ENCODE results near the gene CNTNAP3B.
"Not testable (repeated sequence)": the region's sequence is repeated elsewhere in the genome, so short reads cannot be mapped to it uniquely, and the experiment has no call there.

The CNTNAP3B gene

DNA sequence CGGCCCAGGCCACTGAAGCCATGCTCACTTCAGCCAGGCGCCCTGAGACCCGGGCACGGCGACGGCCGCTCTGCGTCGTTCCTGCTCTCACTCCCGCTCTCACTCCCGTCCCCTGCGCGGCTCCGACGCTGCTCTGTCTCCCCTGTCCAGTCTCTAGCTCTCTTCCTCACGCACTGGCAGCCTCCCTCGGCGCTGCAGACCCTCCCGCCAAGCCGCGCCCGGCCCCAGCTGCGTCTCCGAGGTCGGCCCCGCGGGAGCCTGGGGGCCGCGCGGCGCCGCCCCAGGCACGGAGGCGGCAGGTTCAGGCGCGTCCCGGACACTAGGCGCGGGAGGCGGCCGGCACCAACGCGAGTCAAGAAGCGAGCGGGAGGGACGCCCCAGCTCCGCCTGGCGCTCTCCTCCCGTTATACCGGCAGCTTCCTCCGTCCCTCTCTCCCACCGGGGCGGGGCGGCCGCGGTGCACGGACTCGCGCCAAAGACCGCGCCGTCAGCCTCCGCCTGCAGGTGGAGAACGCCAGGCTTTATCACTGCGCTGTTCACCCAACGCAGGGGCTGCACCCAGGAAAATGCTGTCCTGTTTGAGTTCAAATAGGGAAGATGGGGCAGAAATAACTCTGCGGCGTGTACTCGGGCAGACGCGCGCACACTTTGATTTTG is at the start of gene CNTNAP3B:
CNTNAP3B (minus strand) TSS at position 354 of the 657 bp plus-strand sequence; CDS start at position 22, 332 bp downstream.
- not testable (repeated sequence) for DNase-seq (ENCODE audit: low read depth)

DNA sequence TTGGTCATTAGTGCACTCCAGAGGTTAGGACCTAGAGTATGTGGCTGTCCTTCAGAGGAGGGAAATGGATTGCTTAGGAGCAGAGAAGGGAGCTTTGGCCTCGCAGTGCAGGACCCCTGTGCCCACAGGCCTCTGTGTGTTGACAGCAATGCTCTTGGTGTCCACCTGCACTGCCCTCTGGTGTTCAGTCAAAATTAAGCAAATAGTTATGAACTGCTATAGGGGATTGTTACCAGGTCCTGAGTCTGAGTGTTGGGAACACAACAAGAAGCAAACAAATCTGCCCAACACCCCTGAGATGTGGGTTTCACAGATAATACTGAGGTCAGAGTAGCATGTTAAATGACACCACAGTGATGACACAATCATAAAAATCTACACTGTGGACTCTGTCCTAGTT is 31.1 kb upstream of the CNTNAP3B start:
- not testable (repeated sequence) for DNase-seq (ENCODE audit: low read depth)

DNA sequence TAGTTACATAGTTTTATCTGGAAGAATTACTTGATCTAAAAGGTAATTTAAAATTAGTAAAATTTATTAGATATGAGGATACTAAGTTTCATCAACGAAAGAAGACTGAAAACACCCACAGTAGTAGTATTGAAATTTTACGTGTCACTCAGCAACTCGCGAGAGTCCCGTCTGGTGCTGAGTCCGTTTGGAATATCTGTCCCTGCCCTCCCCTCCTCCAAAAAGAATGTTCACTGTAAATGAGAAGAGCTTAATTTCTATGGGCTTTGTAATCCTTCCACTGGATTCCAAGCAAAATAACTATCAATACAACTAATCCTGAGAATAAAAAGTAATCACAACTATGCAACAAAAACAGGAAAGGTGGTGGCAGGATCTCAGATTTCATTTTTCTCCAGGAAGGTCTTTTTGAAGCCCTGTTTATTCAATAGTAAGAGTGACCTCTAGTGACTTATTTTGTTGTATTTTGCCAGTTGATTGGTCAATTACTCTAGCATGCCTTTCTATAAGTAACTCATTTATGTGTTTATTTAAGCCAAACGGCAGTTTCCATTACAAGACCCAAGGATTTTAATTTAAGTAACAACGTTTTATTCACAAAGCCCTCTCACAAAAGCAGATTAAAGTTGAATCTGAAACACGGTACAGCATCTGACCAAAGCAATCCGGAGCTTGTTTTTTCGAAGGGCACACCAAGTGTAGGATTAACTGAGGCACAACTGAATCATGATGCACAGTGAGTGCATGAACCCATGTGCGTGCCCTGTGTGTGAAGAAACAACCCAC is 2.0 kb downstream of the CNTNAP3B start:
- not testable (repeated sequence) for DNase-seq (ENCODE audit: low read depth)

DNA sequence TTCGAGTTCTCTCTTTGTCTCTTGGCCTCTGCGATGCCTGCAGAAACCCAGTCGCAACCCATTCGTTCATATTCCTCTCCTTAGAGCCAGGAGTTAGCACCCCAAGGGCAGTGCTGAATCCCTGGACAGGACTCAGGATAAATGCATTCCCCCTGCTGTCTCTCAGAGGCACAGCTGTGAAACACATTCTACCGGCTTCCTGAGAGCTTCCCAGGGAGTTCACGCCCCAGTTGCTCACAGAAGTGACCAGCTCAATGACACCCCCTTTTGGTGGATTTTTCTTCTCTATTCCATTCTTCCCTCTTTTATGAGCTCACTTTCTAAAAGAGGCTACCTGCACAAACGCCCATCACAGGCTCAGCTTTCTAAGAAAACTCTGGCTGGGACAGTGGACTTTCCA is 8.2 kb downstream of the CNTNAP3B start:
- DNase-seq (ENCODE audit: low read depth): not testable (repeated sequence)

DNA sequence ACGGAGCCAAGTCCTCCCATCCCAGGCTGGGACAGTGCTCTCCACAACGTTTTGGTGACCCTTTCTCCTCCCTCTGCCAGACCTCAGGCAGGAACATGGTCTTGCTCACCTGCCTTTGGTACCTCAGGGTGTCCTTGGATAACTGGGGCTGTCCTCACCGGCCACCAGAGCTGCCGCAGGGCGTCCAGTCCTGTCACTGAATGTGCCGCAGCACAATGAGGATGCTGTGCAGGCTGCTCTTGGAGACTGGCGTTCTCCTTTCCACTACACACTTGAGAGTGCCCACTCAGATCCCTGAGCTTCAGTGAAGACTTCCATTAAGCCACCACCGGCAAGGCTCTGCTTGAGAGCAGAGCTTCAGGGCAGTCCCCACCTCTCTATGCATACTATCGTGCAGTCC is 33.3 kb downstream of the CNTNAP3B start:
- DNase-seq (ENCODE audit: low read depth): not testable (repeated sequence)

DNA sequence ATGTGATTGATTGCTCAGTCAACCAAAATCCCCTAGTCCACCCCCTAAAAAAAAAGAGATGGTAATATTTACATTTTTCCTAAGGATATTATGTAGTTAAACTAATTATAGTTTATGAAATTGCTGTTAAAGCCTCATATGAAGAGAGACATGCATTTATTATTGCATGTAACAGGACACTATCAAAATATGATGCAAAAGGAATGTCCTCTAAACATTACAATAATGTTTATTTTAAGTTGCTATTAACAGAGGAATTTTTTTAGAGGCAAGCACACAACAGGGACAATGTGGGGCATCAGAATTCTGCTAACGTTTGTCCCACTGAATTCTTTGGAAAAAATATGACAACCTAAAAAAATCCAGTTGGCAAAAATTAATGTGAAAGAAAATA is 44.7 kb downstream of the CNTNAP3B start:
- DNase-seq (ENCODE audit: low read depth): not testable (repeated sequence)

DNA sequence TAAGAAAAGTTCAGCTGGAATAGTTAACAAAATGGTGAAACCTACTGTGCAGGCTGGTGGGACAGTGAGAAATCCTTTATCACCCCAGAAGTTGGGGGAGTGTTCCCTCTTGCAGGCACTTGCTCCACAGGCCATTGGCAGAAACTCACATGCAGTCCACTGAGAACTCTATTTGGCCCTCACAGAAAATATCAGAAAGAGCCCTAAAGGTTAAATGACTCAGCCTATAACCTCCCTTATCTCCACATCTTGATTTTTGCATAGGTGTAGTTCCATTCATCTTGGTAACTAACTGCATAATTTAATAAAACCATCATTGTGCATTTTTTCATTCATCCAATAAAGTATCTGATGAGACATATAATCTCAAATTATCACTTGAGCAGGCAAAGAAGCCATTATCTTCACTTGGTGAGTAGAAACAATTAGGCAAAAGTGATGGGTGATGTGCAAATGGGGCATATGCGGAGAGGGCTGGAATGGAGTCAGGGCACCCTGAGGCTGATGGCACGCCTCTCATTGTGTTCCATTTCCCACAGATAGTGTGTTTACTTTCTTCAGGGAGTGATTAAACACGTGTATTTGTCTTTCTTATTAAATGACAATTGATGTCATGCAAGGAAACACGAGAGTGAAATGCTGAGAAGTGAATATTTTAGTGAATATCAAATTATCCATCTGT is 45.2 kb downstream of the CNTNAP3B start:
- DNase-seq (ENCODE audit: low read depth): not testable (repeated sequence)

DNA sequence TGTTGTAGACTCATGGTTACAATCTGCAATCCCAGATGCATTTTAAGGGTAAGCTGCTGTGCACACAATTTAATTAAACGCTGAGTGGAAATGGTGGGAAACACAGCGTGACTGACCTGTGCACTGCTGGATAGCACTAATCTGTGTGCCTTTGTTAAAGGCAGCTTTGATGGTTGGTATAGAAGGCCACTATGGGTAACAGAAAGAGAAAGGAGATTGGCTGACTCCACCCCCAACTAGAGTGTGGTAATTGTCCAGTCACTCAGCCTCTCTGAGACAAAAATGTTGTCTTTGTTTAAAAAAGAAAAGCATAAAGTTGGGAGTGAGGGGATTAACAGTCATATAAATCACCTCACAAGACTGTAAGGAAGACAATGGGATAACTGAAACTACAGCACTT is 48.9 kb downstream of the CNTNAP3B start:
- DNase-seq (ENCODE audit: low read depth): not testable (repeated sequence)

DNA sequence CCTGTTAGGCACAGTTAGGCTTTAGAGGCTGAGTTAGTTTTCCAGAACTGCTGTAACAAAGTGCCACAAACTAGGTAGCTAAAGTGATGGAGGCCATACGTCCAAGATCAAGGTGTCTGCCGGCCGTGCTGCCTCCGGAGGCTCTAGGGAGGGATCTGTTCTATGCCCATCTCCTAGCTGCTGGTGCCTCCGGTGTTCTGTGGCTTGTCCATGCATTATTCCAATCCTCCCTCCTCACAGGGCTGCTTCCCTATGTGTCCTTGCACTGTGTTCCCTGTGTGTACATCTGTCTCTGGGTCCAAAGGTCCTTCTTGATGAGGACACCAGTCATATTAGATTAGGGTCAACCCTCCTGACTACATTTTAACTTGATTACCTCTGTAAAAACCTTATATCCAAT is 54.4 kb downstream of the CNTNAP3B start:
- DNase-seq (ENCODE audit: low read depth): not testable (repeated sequence)

DNA sequence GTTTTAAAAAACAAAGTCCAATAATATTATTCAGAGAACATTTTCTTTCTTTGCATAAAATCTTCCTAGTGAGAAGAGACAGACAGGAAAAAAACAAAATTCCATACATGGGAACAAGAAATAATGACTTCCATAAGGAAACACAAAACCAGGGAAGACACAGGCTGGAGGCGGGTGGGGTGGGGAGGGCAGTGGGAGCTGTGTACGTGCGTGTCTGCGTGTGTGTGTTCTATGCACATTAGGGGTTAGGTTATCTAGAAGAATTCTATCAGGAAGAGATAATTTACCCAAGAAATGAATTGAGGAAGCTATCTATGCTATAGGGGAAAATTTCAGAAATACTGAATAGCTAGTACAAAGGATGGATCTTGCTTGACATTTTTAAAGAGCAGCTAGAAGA is 58.2 kb downstream of the CNTNAP3B start:
- DNase-seq (ENCODE audit: low read depth): not testable (repeated sequence)

DNA sequence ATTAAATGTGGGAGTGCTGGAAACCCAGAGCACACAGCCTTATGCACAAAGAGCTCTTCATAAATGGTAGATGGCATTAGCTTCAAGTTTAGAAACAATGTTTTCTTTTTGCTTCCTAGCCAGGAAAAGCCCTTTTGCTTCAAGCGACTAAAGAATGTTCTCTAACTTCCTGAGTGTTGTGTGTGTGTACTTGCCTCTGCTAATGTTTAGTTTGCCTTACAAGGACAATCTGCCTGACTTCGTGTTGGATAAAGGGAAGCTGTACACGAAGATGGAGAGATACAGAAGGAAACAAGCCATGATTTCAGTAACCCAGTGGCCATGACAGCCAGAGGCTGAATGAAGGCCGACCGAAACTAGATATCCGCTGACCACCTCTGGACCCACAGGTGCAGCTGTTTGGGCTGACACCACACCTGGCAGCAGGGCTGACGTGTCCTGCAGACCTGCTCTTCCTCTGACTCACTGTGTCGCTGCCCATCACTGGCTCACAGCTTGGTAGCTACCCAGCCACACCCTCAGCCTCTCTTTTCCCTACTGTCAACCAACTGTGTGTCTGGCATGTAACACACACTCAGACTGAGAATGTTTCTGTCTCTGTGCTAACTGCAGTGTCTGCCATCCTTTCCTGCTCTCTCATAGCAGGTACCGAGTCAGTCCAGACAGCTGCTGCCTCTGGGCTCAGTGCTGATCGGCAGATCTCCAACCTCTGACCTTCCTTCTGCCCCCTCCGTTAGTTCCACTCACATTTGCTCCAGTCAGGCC is 59.0 kb downstream of the CNTNAP3B start:
- DNase-seq (ENCODE audit: low read depth): not testable (repeated sequence)

DNA sequence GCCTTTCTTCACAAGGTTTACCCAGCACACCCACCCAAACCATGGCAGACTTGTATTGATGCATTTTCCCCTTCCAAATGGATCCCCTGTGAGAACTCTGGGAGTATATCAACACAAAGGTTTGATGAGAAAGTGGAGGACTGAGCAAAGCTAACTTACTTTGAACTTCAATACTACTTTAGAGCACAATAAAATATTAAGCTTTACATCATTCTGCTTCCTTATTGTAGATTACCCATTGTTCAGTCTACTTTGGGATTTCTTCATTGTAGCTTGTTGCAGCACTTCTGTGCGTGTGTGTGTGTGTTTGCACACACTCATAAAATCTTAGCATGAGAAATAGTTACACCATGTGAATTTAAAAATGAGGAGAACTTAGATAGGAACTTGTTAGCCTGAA is 75.4 kb downstream of the CNTNAP3B start:
- not testable (repeated sequence) for DNase-seq (ENCODE audit: low read depth)

DNA sequence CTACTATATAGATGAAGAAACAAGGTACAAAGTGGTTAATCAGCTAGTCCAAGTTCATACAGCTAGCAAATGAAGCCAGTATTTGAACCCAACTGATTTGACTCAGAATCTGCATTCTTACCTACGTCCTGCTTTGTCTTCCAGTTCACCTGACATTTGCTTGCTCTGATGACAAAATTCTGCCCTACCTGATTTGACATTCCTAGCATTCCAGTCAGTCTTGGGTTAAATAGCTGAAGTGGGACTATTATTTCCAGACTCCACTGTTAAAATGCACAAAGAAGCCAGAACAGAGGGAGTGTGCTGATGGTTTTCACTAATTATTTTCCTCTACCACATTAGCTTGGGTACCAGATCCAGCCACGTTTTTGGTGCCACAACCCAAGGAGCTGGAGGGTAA is 78.5 kb downstream of the CNTNAP3B start:
- DNase-seq (ENCODE audit: low read depth): not testable (repeated sequence)

DNA sequence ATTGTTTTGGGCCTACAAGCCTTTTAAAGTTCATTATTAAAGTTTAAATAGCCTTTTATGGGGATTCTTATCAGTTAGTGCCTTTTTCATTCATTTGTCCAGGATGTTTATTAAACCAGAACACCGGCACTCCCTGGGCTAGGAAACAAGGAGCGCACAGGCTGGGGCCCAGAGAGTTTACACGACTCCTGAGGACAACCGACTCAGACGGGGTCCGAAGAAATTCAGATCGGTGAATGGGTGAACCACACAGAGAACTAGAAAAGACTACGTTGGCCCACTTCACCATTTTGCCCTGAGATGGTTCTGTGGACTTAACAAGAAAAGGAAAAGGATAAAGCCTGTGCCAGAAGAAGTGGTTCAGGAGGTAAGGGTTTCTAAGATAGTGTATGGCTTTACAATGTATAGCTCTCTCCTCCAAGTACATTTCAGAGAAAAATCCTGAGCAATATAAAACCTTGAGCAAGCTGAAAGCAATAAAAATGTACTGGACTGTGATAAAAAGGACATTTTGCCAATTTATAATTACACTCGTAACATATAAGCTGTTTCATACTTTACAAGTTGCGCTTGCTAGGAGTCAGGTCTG is 84.7 kb downstream of the CNTNAP3B start:
- not testable (repeated sequence) for DNase-seq (ENCODE audit: low read depth)

DNA sequence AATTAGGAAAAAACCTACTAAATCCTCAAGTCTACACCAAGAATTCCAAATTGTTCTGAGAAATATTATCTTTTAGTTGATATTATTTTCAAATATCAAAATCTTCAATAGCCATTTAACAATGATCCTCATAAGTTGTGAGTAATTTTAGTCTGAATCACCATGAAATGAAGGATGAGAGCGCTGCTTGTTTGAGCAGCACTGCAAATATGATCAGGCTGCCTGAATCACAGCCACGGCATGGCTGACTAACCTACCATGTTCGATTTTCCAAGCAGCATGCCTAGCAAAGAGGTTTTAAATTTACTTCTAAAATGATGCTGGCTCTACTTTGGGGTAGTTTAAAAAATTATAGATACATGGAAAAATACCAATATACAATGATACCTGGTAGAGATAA is 95.7 kb downstream of the CNTNAP3B start:
- not testable (repeated sequence) for DNase-seq (ENCODE audit: low read depth)

DNA sequence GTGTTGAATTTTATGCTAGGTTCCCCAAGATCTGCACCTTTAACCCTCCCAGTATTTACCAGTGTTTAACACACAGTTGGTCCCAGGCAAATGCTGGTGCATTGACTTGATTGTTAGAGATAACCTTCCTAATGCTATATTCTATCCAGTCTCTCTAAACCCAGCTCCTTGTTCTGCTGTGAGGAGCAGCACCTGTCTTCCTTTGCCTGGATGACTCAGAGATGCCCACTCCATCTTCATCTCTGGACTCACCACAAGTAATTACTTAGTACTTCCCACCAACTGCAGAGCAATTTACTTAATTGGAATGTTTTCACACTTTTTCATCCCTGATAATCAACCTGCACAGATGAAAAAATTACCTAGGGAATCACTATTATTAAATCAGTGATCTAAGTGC is 108.6 kb downstream of the CNTNAP3B start:
- DNase-seq (ENCODE audit: low read depth): not testable (repeated sequence)

DNA sequence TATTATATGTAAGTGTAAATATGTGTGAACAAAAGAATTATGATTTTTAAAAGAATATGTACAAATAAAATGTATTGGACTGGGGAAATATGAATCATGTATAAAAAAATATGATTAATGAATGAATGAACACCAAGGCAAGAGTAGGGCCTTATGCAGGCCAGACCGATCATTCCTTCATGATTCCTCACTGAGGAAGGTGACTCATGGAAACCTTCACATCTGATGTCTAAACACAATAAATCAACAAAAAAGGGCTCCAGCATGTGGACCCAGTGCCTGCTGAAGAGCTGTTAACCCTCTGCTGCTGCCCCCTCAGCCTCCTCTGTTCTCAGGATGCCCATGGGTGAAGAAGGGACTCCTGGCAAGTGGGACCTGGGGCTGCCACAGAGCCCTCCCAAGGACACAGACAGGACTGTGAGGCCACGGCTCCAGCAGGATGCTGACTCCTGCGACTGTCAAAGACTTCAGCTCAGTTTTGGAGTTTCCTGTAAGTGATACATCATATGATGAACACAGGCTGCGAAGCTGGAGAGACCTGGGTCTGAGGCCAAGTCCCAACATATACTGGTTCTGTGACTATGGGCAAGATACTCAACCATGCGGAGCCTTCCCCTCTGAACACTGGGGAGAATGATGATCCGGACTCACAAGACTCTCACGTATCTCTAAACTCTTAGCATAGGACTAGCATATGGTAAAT is 110.9 kb downstream of the CNTNAP3B start:
- DNase-seq (ENCODE audit: low read depth): not testable (repeated sequence)

DNA sequence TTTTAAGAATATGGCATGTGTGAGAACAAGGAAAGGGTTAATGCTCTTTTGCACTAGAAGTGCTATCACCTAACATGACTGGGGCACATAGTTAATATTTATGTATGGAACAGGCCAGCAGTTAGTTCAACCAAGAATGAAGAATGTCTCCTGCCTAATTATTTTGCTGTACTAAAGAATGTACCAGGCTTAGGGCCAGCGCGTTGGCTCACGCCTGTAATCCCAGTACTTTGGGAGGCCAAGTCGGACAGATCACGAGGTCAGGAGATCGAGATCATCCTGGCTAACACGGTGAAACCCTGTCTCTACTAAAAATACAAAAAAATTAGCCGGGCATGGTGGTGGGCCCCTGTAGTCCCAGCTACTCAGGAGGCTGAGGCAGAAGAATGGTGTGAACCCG is 114.9 kb downstream of the CNTNAP3B start:
- DNase-seq (ENCODE audit: low read depth): not testable (repeated sequence)

DNA sequence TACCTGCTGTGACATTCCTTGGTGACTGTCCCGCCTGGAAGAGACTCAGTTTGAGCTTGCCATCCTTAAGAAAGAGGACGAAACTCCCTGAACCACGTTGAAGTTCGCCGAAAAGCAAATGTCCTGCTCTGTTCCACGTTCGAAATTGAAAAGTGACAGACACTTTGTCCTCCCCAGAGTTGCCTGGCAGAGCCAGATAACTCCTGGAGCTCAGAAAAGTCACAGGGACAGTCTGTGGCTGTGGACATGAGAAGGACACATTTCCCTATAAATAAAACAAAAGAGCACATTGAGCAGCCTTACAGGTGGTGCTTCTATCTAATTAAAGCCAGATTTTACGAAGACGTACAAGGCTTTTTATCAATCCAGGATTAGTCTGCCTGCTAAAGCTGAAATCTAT is 137.6 kb downstream of the CNTNAP3B start:
- DNase-seq (ENCODE audit: low read depth): not testable (repeated sequence)

DNA sequence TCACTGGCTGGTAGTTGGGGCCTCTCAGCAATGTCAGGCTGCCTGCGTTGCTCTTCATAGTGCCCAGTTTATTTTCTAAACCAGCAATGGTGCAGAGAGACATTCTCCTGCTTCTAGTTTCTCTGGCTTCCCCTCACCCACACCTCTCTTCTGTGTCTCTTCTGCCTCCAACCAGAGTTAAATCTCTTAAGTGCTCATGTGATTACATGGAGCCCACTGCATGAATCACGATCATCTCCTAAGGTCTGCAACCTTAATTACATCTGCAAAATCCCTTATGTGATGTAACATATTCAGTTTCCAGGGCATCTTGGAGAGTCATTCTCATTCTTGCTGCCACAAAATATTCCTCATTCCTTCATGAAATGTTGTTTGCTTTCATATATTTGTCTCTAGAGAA is 149.0 kb downstream of the CNTNAP3B start:
- not testable (repeated sequence) for DNase-seq (ENCODE audit: low read depth)
